Neural cell (in vitro differentiated cells): ENCODE data around the gene SLC6A3.
"Not testable (repeated sequence)": the region's sequence is repeated elsewhere in the genome, so short reads cannot be mapped to it uniquely, and the experiment has no call there.

Experiments used
- EZH2 ChIP-seq: fragments of 200-600, 300-800 bp; shearing (Covaris generic), sonication (generic); IDR thresholded peaks from 2 replicates; pipeline ENCODE4 v1.6.1; 2014; ENCODE audit warnings: antibody characterized with exemption, low read length, borderline replicate concordance, mild to moderate bottlenecking; ENCODE audit not compliant: insufficient read depth, poor library complexity, severe bottlenecking
- POLR2AphosphoS5 ChIP-seq: IDR thresholded peaks from 2 replicates; pipeline ENCODE4 v1.6.1; 2012
- RAD21 ChIP-seq: fragments of 450-650 bp; conservative IDR thresholded peaks from 2 replicates; pipeline ENCODE4 v1.6.1; 2014; ENCODE audit warnings: antibody characterized with exemption, mild to moderate bottlenecking, moderate library complexity
- TF ChIP-seq, protein P1 (sequence below): fragments of 450-650 bp; IDR thresholded peaks from 2 replicates; pipeline ENCODE4 v1.5.1; 2014; ENCODE audit warnings: antibody characterized with exemption, mild to moderate bottlenecking, moderate library complexity; ENCODE audit not compliant: poor library complexity, severe bottlenecking
- TF ChIP-seq, protein P2 (sequence below): IDR thresholded peaks from 2 replicates; pipeline ENCODE4 v1.6.1; 2012; ENCODE audit warnings: borderline replicate concordance

DNA sequence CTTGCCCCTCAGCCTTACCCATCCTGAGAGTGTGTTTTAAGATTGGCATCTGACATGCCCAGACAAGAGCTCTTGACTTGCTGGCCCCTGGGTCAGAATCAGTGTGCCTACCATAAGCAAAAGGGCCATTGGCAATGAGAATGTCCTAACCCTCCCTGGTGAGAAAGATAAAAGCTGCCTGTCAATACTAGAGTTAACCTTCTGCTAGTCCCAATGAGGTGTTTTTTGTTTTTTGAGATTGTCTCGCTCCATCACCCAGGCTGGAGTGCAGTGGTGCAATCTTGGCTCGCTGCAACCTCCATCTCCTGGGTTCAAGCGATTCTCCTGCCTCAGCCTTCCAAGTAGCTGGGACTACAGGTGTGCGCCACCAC, 73.3 kb downstream of the SLC6A3 start:
- TF ChIP-seq, protein P1, sequence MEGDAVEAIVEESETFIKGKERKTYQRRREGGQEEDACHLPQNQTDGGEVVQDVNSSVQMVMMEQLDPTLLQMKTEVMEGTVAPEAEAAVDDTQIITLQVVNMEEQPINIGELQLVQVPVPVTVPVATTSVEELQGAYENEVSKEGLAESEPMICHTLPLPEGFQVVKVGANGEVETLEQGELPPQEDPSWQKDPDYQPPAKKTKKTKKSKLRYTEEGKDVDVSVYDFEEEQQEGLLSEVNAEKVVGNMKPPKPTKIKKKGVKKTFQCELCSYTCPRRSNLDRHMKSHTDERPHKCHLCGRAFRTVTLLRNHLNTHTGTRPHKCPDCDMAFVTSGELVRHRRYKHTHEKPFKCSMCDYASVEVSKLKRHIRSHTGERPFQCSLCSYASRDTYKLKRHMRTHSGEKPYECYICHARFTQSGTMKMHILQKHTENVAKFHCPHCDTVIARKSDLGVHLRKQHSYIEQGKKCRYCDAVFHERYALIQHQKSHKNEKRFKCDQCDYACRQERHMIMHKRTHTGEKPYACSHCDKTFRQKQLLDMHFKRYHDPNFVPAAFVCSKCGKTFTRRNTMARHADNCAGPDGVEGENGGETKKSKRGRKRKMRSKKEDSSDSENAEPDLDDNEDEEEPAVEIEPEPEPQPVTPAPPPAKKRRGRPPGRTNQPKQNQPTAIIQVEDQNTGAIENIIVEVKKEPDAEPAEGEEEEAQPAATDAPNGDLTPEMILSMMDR: not testable (repeated sequence)
- TF ChIP-seq POLR2AphosphoS5, RAD21, EZH2: not testable (repeated sequence)
- TF ChIP-seq, protein P2, sequence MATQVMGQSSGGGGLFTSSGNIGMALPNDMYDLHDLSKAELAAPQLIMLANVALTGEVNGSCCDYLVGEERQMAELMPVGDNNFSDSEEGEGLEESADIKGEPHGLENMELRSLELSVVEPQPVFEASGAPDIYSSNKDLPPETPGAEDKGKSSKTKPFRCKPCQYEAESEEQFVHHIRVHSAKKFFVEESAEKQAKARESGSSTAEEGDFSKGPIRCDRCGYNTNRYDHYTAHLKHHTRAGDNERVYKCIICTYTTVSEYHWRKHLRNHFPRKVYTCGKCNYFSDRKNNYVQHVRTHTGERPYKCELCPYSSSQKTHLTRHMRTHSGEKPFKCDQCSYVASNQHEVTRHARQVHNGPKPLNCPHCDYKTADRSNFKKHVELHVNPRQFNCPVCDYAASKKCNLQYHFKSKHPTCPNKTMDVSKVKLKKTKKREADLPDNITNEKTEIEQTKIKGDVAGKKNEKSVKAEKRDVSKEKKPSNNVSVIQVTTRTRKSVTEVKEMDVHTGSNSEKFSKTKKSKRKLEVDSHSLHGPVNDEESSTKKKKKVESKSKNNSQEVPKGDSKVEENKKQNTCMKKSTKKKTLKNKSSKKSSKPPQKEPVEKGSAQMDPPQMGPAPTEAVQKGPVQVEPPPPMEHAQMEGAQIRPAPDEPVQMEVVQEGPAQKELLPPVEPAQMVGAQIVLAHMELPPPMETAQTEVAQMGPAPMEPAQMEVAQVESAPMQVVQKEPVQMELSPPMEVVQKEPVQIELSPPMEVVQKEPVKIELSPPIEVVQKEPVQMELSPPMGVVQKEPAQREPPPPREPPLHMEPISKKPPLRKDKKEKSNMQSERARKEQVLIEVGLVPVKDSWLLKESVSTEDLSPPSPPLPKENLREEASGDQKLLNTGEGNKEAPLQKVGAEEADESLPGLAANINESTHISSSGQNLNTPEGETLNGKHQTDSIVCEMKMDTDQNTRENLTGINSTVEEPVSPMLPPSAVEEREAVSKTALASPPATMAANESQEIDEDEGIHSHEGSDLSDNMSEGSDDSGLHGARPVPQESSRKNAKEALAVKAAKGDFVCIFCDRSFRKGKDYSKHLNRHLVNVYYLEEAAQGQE: not testable (repeated sequence)
